H1 (cell line): Measurements from ENCODE around the gene HHAT. TPM values are rescaled to one million over a fixed set of nuclear protein-coding genes. Genes with fewer than 3 reads are reported as not detected.

Experiments
- CTCF ChIA-PET: fragments of 300-600 bp; sonication (Branson Sonifier 250); formaldehyde crosslinking; loops from one replicate; lab custom pipeline; 2021; ENCODE audit not compliant: partially characterized antibody; lab: Charles Lee
- POLR2A ChIA-PET: fragments of 300-600 bp; sonication (Branson Sonifier 250); formaldehyde crosslinking; loops from one replicate; lab custom pipeline; 2021; ENCODE audit warnings: inconsistent platforms; ENCODE audit not compliant: partially characterized antibody; lab: Charles Lee
- DNase-seq, 2 experiments: peaks; one replicate each; pipeline versions ENCODE4 v3.0.0 to v3.0.0-alpha.2; 2010 to 2022; ENCODE audit warnings: low spot score in 2 of 2, low read depth in 1 of 2, mixed read lengths in 1 of 2
- FAIRE-seq: peaks from 2 replicates; lab custom pipeline; 2011; peaks lifted over from hg19 to GRCh38; lab: Jason Lieb, UNC
- H2AFZ ChIP-seq: 2 replicates; pipeline ENCODE4 v1.8.1; 2012; ENCODE audit warnings: low read length, inconsistent platforms
- H2AK5ac ChIP-seq: 2 replicates; pipeline ENCODE4 v1.6.1; 2013; ENCODE audit warnings: low read depth, low read length
- H2BK120ac ChIP-seq: replicated peaks from 2 replicates; pipeline ENCODE3; 2013; ENCODE audit warnings: low read depth, low read length, inconsistent platforms
- H2BK12ac ChIP-seq: 2 replicates; pipeline ENCODE4 v1.6.1; 2013; ENCODE audit warnings: low read depth, low read length
- H2BK15ac ChIP-seq: 2 replicates; pipeline ENCODE4 v1.6.1; 2013; ENCODE audit warnings: low read length
- H2BK20ac ChIP-seq: 2 replicates; pipeline ENCODE4 v1.6.1; 2013; ENCODE audit warnings: low read length
- H2BK5ac ChIP-seq: 2 replicates; pipeline ENCODE4 v1.6.1; 2013; ENCODE audit warnings: low read depth, low read length
- H3K14ac ChIP-seq: 2 replicates; pipeline ENCODE4 v1.6.1; 2013; ENCODE audit warnings: inconsistent platforms; ENCODE audit not compliant: insufficient read length
- H3K18ac ChIP-seq: 2 replicates; pipeline ENCODE4 v1.6.1; 2013; ENCODE audit warnings: low read length; ENCODE audit errors: extremely low read depth
- H3K23ac ChIP-seq: 2 replicates; pipeline ENCODE4 v1.6.1; 2013; ENCODE audit warnings: inconsistent platforms; ENCODE audit not compliant: insufficient read length
- H3K23me2 ChIP-seq: 2 replicates; pipeline ENCODE4 v1.6.1; 2013; ENCODE audit warnings: low read depth, low read length
- H3K27ac ChIP-seq: 2 replicates; pipeline ENCODE4 v1.6.1; 2011; ENCODE audit warnings: low read depth, low read length, inconsistent platforms
- H3K27me3 ChIP-seq, 4 experiments: replicated peaks in 1 of 4; 1 replicate in 1 of 4; 2 replicates in 3 of 4; pipeline versions ENCODE4 v1.6.1 to v1.8.1; 2011 to 2013; ENCODE audit warnings: low read length in 3 of 4, mild to moderate bottlenecking in 3 of 4, inconsistent platforms in 2 of 4, mixed read lengths in 2 of 4, moderate library complexity in 1 of 4; ENCODE audit not compliant: control insufficient read depth in 3 of 4, insufficient read depth in 3 of 4; ENCODE audit errors: extremely low read depth in 1 of 4
- H3K36me3 ChIP-seq, 4 experiments: 2 replicates each; pipeline versions ENCODE4 v1.6.1 to v1.8.1; 2011 to 2013; ENCODE audit warnings: mild to moderate bottlenecking in 4 of 4, low read length in 3 of 4, moderate library complexity in 2 of 4, control low read depth in 1 of 4, inconsistent platforms in 1 of 4; ENCODE audit not compliant: insufficient read depth in 4 of 4, control insufficient read depth in 2 of 4
- H3K4ac ChIP-seq: replicated peaks from 2 replicates; pipeline ENCODE3; 2013; ENCODE audit warnings: low read length, low read depth, mixed read lengths, inconsistent platforms; ENCODE audit not compliant: insufficient read length
- H3K4me1 ChIP-seq, 4 experiments: replicated peaks in 1 of 4; 1 replicate in 1 of 4; 2 replicates in 3 of 4; pipeline versions ENCODE4 v1.6.1 to v1.8.1; 2011 to 2013; ENCODE audit warnings: low read length in 3 of 4, inconsistent platforms in 2 of 4, mixed read lengths in 1 of 4; ENCODE audit not compliant: insufficient read depth in 4 of 4, control insufficient read depth in 3 of 4
- H3K4me2 ChIP-seq, 2 experiments: 2 replicates each; pipeline versions ENCODE4 v1.6.1 to v1.8.1; 2011 to 2013; ENCODE audit warnings: low read depth in 2 of 2, low read length in 2 of 2, control low read depth in 1 of 2, inconsistent platforms in 1 of 2, mild to moderate bottlenecking in 1 of 2; ENCODE audit not compliant: insufficient read depth in 1 of 2
- H3K4me3 ChIP-seq, 4 experiments: fragments of 200-600, 300-600 bp in 1 of 4; sonication (generic), shearing (Covaris generic), sonication (Bioruptor Twin) in 1 of 4; 2 replicates each; pipeline versions ENCODE4 v1.5.1 to v1.8.1; 2011 to 2016; ENCODE audit warnings: low read length in 4 of 4, low read depth in 3 of 4, control low read depth in 2 of 4, inconsistent platforms in 2 of 4, mild to moderate bottlenecking in 2 of 4, mixed read lengths in 1 of 4, moderate library complexity in 1 of 4; ENCODE audit not compliant: insufficient read depth in 2 of 4; ENCODE audit errors: extremely low read depth in 1 of 4
- H3K56ac ChIP-seq: replicated peaks from 2 replicates; pipeline ENCODE3; 2013; ENCODE audit warnings: low read depth, mild to moderate bottlenecking, mixed read lengths, low read length, inconsistent platforms; ENCODE audit not compliant: insufficient read length
- H3K79me1 ChIP-seq: 2 replicates; pipeline ENCODE4 v1.6.1; 2013; ENCODE audit warnings: low read depth, low read length, control low read depth
- H3K79me2 ChIP-seq, 2 experiments: 2 replicates each; pipeline versions ENCODE4 v1.6.1 to v1.8.1; 2012 to 2013; ENCODE audit warnings: low read length in 2 of 2, mild to moderate bottlenecking in 2 of 2, inconsistent platforms in 1 of 2; ENCODE audit not compliant: insufficient read depth in 2 of 2, control insufficient read depth in 1 of 2
- H3K9ac ChIP-seq, 4 experiments: replicated peaks in 1 of 4; 1 replicate in 1 of 4; 2 replicates in 3 of 4; pipeline versions ENCODE4 v1.6.1 to v1.8.1; 2011 to 2013; ENCODE audit warnings: low read depth in 3 of 4, low read length in 3 of 4, control low read depth in 2 of 4, mild to moderate bottlenecking in 2 of 4, moderate library complexity in 2 of 4, inconsistent platforms in 1 of 4; ENCODE audit errors: extremely low read depth in 1 of 4
- H3K9me3 ChIP-seq, 2 experiments: 2 replicates each; pipeline versions ENCODE4 v1.6.1 to v1.8.1; 2012 to 2013; ENCODE audit warnings: mild to moderate bottlenecking in 2 of 2, moderate library complexity in 2 of 2, control low read depth in 1 of 2, inconsistent platforms in 1 of 2, low read depth in 1 of 2, low read length in 1 of 2, mixed read lengths in 1 of 2; ENCODE audit not compliant: insufficient read depth in 2 of 2
- H4K20me1 ChIP-seq, 2 experiments: replicated peaks in 1 of 2; 2 replicates each; pipeline versions ENCODE3 to v1.8.1; 2011 to 2013; ENCODE audit warnings: inconsistent platforms in 2 of 2, low read length in 2 of 2, mild to moderate bottlenecking in 1 of 2; ENCODE audit not compliant: insufficient read depth in 2 of 2, control insufficient read depth in 1 of 2
- H4K5ac ChIP-seq: 2 replicates; pipeline ENCODE4 v1.6.1; 2013; ENCODE audit warnings: low read length, low read depth, mixed read lengths, inconsistent platforms; ENCODE audit not compliant: insufficient read length
- H4K8ac ChIP-seq: 2 replicates; pipeline ENCODE4 v1.8.0; 2013; ENCODE audit warnings: mild to moderate bottlenecking, moderate library complexity, low read length, inconsistent platforms; ENCODE audit not compliant: insufficient read depth; ENCODE audit errors: extremely low read depth
- H4K91ac ChIP-seq: replicated peaks from 2 replicates; pipeline ENCODE3; 2013; ENCODE audit warnings: low read length, mixed read lengths, inconsistent platforms; ENCODE audit not compliant: insufficient read length
- CBX8 ChIP-seq: fragments of 300-800, 300-1000 bp; sonication (generic); IDR thresholded peaks from 2 replicates; pipeline ENCODE4 v1.7.1; 2016; ENCODE audit warnings: low read depth, low read length, borderline replicate concordance
- CEBPB ChIP-seq: IDR thresholded peaks from 2 replicates; pipeline ENCODE4 v1.6.1; 2012; ENCODE audit warnings: low read depth, low read length
- EGR1 ChIP-seq: IDR thresholded peaks from 2 replicates; pipeline ENCODE4 v1.6.1; 2011; ENCODE audit warnings: low read depth, low read length, borderline replicate concordance
- FOSL1 ChIP-seq: IDR thresholded peaks from 2 replicates; pipeline ENCODE4 v1.6.1; 2011; ENCODE audit warnings: mild to moderate bottlenecking, low read depth, low read length, moderate library complexity; ENCODE audit not compliant: insufficient read depth
- HDAC6 ChIP-seq: IDR thresholded peaks from one replicate; pipeline ENCODE4 v1.7.1; 2012; ENCODE audit warnings: low read depth, mild to moderate bottlenecking, inconsistent platforms, low read length, moderate library complexity
- JUND ChIP-seq: IDR thresholded peaks from 2 replicates; pipeline ENCODE4 v1.6.1; 2011; ENCODE audit warnings: mild to moderate bottlenecking, improper control_type of control experiment, low read length
- SIRT6 ChIP-seq: IDR thresholded peaks from one replicate; pipeline ENCODE4 v1.7.1; 2012; ENCODE audit warnings: low read length, inconsistent platforms
- SP1 ChIP-seq: IDR thresholded peaks from 2 replicates; pipeline ENCODE4 v1.6.1; 2011; ENCODE audit warnings: low read depth, low read length
- SP2 ChIP-seq: IDR thresholded peaks from 2 replicates; pipeline ENCODE4 v1.6.1; 2012; ENCODE audit warnings: mild to moderate bottlenecking, low read length, inconsistent platforms
- TBP ChIP-seq: IDR thresholded peaks from 2 replicates; pipeline ENCODE4 v1.6.1; 2011; ENCODE audit warnings: low read depth, low read length, improper control_type of control experiment
- polyA plus RNA-seq, 7 experiments: library from polyadenylated mRNA; depleted of rRNA in 3 of 7; stranded (reverse) in 5 of 7; unstranded in 2 of 7; fragments of >200 nt in 5 of 7; fragments of 200-250 nt in 2 of 7; gene quantifications; 1 replicate in 5 of 7; 2 replicates in 1 of 7; 4 replicates in 1 of 7; pipeline versions ENCODE4 v1.2.1 to v1.2.3, GENCODE V29; 2011 to 2013; ENCODE audit warnings: missing spikeins in 2 of 7, mixed read lengths in 2 of 7
- total RNA-seq: library from RNA; stranded (reverse); fragmentation: NEBNext Ultra II Directional; extraction: Animal tissue kit (Norgen Biotek cat#: 25700); gene quantifications from 2 replicates; pipeline ENCODE4 v1.2.1, GENCODE V29; 2021

HHAT gene
- total and polyA plus RNA-seq, 2 of the 8 experiments (the other 6 are each of a cell fraction or from before 2014, with no cell fraction given) = 0.15 to 0.51 TPM

GRCh38 chr1:210445485-210445884 lies 116.8 kb downstream of the HHAT start:
- Histone ChIP-seq H3K4me2 (no peak overlapping the region), H4K91ac (no peak overlapping the region), H2BK15ac (no peak overlapping the region), H3K56ac (no peak overlapping the region), H2BK20ac (no peak overlapping the region), H3K79me2 (no peaks in the 10 kb centered on the region), H2AFZ (no peak overlapping the region), H2BK120ac (no peak overlapping the region), H3K27ac (no peak overlapping the region), H2BK12ac (no peak overlapping the region), H3K4me3 (no peak overlapping the region), H3K23me2 (no peaks in the 10 kb centered on the region; the same call in 1 of the 2 replicates), H3K9me3 (no peaks in the 10 kb centered on the region), H3K4ac (no peak overlapping the region), H4K5ac (no peak overlapping the region), H4K20me1 (no peaks in the 10 kb centered on the region), H3K9ac (no peak overlapping the region), H4K8ac (no peak overlapping the region), H2AK5ac (no peak overlapping the region), H3K4me1 (peaks cover 0 to 5% (median 0%) of the 10 kb centered on the region in 4 experiments; a peak in 1 of 7 replicates), H3K27me3 (no peaks in the 10 kb centered on the region), H3K36me3 (no peaks in the 10 kb centered on the region), H3K79me1 (no peaks in the 10 kb centered on the region), H3K14ac (no peak overlapping the region), H2BK5ac (no peak overlapping the region), H3K18ac (no peak overlapping the region), H3K23ac (no peak overlapping the region)
- FAIRE-seq (no peak), DNase-seq (no peak)
- ChIA-PET POLR2A (no interaction called here), CTCF (interaction anchor here (1.0 to 7.4 kb wide), 4 partner anchors 29 to 139 kb away, joined by 3 to 86 read pairs (median 4); no protein-coding TSS in a partner anchor)
- TF ChIP-seq SP2 (no peak), JUND (no peak), TBP (no peak), HDAC6 (no peak), EGR1 (no peak), SP1 (no peak), CEBPB (no peak), SIRT6 (no peak), CBX8 (no peak), FOSL1 (no peak)
